Measurements from ENCODE around the gene MIEN1. TPM values are rescaled to one million over a fixed set of nuclear protein-coding genes. Genes with fewer than 3 reads are reported as not detected.
A peak's percentile ranks its signal among the peaks of the same experiment; 100 is the strongest.

MIEN1 gene
- total and polyA plus RNA-seq, 2 of the 13 experiments (the other 11 are each of a cell fraction or from before 2014, with no cell fraction given): 40.6 to 56.6 TPM

DNA sequence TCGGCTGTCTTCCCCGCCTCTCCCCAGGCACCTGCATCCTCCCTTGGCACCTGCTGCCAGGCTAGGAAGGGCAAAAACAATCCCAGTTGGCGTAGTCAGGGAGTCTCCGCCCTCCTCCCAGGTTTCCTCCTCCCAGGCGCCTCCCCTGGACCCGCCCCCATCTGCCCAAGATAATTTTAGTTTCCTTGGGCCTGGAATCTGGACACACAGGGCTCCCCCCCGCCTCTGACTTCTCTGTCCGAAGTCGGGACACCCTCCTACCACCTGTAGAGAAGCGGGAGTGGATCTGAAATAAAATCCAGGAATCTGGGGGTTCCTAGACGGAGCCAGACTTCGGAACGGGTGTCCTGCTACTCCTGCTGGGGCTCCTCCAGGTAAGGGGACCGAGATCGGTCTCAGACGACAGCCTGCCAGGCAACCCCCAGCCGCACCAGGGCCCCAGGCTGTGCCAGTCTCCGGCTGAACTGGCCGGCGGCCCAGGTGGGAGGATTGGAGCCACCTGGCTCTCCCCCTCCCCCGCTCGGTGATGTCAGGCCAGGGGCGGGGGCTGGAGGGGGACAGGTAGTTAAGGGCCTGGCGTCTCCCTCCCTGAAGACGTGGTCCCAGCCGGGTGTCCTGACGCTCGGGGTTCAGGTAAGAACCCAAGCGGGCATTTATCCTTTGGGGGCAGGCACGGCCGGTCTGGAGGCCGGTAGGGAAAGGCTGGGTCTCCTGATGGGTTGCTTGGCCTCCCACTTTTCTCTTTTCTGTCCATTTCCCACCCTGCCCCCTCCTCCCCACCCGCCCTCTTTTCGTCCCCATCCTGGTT lies 7.6 kb upstream of the MIEN1 start, which contains the start of gene GRB7 (continued):
- TF ChIP-seq KDM2A (CRISPR knock-in tag; IDR thresholded peaks at IDR 0.05; ENCODE audit: borderline replicate concordance, low read depth) (0 out of 2 replicates have a peak, but pooled peaks have one; percentile 29), ZNF510 (CRISPR knock-in tag; IDR thresholded peaks at IDR 0.05; ENCODE audit: low read depth) (no peak), SYNCRIP (IDR thresholded peaks at IDR 0.05; ENCODE audit: insufficient read depth, low read depth, low read length) (no peak), GPN1 (CRISPR knock-in tag; IDR thresholded peaks at IDR 0.05; ENCODE audit: borderline replicate concordance) (no peak), NFATC3 (CRISPR knock-in tag; IDR thresholded peaks at IDR 0.05) (0 out of 2 replicates have a peak, but pooled peaks have one; percentile 55), ZEB1 (IDR thresholded peaks at IDR 0.05; ENCODE audit: insufficient replicate concordance, low read depth) (peak; percentile 73), ZNF775 (CRISPR knock-in tag; IDR thresholded peaks at IDR 0.05; ENCODE audit: borderline replicate concordance) (no peak; the same call in 1 of the 2 replicates), STAT5B (CRISPR knock-in tag; IDR thresholded peaks at IDR 0.05) (no peak), KLF11 (CRISPR knock-in tag; IDR thresholded peaks at IDR 0.05) (no peak; the same call in 1 of the 2 replicates), ZNF296 (CRISPR knock-in tag; conservative IDR thresholded peaks at IDR 0.05) (no peak), TP53 (CRISPR knock-in tag; conservative IDR thresholded peaks at IDR 0.05) (no peak), PRMT3 (CRISPR knock-in tag; IDR thresholded peaks at IDR 0.05; ENCODE audit: borderline replicate concordance, low read depth) (no peak), PTBP1 (IDR thresholded peaks at IDR 0.05; ENCODE audit: low read depth, low read length, poor library complexity, severe bottlenecking) (no peak), ZNF660 (CRISPR knock-in tag; IDR thresholded peaks at IDR 0.05; ENCODE audit: borderline replicate concordance, low read depth) (no peak), ZNF460 (CRISPR knock-in tag; IDR thresholded peaks at IDR 0.05; ENCODE audit: borderline replicate concordance) (no peak)
- TF ChIP-seq, protein P1, sequence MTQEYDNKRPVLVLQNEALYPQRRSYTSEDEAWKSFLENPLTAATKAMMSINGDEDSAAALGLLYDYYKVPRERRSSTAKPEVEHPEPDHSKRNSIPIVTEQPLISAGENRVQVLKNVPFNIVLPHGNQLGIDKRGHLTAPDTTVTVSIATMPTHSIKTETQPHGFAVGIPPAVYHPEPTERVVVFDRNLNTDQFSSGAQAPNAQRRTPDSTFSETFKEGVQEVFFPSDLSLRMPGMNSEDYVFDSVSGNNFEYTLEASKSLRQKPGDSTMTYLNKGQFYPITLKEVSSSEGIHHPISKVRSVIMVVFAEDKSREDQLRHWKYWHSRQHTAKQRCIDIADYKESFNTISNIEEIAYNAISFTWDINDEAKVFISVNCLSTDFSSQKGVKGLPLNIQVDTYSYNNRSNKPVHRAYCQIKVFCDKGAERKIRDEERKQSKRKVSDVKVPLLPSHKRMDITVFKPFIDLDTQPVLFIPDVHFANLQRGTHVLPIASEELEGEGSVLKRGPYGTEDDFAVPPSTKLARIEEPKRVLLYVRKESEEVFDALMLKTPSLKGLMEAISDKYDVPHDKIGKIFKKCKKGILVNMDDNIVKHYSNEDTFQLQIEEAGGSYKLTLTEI (CRISPR knock-in tag; conservative IDR thresholded peaks at IDR 0.05): no peak
- TF ChIP-seq, protein P2, sequence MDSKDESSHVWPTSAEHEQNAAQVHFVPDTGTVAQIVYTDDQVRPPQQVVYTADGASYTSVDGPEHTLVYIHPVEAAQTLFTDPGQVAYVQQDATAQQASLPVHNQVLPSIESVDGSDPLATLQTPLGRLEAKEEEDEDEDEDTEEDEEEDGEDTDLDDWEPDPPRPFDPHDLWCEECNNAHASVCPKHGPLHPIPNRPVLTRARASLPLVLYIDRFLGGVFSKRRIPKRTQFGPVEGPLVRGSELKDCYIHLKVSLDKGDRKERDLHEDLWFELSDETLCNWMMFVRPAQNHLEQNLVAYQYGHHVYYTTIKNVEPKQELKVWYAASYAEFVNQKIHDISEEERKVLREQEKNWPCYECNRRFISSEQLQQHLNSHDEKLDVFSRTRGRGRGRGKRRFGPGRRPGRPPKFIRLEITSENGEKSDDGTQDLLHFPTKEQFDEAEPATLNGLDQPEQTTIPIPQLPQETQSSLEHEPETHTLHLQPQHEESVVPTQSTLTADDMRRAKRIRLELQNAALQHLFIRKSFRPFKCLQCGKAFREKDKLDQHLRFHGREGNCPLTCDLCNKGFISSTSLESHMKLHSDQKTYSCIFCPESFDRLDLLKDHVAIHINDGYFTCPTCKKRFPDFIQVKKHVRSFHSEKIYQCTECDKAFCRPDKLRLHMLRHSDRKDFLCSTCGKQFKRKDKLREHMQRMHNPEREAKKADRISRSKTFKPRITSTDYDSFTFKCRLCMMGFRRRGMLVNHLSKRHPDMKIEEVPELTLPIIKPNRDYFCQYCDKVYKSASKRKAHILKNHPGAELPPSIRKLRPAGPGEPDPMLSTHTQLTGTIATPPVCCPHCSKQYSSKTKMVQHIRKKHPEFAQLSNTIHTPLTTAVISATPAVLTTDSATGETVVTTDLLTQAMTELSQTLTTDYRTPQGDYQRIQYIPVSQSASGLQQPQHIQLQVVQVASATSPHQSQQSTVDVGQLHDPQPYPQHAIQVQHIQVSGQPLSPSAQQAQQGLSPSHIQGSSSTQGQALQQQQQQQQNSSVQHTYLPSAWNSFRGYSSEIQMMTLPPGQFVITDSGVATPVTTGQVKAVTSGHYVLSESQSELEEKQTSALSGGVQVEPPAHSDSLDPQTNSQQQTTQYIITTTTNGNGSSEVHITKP (CRISPR knock-in tag; IDR thresholded peaks at IDR 0.05; ENCODE audit: low read depth): no peak
- TF ChIP-seq, protein P3, sequence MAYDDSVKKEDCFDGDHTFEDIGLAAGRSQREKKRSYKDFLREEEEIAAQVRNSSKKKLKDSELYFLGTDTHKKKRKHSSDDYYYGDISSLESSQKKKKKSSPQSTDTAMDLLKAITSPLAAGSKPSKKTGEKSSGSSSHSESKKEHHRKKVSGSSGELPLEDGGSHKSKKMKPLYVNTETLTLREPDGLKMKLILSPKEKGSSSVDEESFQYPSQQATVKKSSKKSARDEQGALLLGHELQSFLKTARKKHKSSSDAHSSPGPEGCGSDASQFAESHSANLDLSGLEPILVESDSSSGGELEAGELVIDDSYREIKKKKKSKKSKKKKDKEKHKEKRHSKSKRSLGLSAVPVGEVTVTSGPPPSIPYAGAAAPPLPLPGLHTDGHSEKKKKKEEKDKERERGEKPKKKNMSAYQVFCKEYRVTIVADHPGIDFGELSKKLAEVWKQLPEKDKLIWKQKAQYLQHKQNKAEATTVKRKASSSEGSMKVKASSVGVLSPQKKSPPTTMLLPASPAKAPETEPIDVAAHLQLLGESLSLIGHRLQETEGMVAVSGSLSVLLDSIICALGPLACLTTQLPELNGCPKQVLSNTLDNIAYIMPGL (CRISPR knock-in tag; IDR thresholded peaks at IDR 0.05; ENCODE audit: borderline replicate concordance in 1 of 2, low read depth in 1 of 2): peak in 1 of 2 experiments; percentile 68; a peak in 3 of 4 replicates
- TF ChIP-seq, protein P4, sequence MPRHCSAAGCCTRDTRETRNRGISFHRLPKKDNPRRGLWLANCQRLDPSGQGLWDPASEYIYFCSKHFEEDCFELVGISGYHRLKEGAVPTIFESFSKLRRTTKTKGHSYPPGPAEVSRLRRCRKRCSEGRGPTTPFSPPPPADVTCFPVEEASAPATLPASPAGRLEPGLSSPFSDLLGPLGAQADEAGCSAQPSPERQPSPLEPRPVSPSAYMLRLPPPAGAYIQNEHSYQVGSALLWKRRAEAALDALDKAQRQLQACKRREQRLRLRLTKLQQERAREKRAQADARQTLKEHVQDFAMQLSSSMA (CRISPR knock-in tag; IDR thresholded peaks at IDR 0.05): peak; percentile 76; the same call in 1 of the 2 replicates

All from HepG2 (cell line).